DND-41 (cell line): ENCODE data around the gene GNG12.

Experiments
- EZH2 ChIP-seq: IDR thresholded peaks from 3 replicates; pipeline ENCODE4 v1.6.1; 2012; ENCODE audit warnings: borderline replicate concordance, low read depth, mild to moderate bottlenecking, moderate library complexity, low read length, inconsistent platforms; ENCODE audit not compliant: severe bottlenecking
- TF ChIP-seq, protein P1 (sequence below): IDR thresholded peaks from 2 replicates; pipeline ENCODE4 v1.5.1; 2012; ENCODE audit warnings: borderline replicate concordance, low read length, moderate library complexity, mild to moderate bottlenecking; ENCODE audit not compliant: poor library complexity, severe bottlenecking; ENCODE audit errors: extremely low read depth

DNA sequence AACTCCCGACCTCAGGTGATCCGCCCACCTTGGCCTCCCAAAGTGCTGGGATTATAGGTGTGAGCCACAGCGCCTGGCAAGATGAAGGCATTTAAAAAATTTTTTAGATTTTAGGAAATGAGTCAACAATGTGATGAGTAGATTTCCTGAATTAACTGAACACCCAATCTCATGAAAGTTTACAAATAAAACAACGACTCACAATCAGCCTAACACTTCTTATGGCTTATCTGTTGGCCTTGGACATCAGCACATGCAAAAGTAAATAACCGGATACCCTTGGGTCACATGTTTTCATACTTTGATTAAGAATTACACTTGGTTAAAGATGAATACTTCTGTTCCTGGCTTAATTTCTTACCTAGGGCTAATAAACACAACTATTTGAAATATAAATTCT, 3.0 kb downstream of the GNG12 start:
- TF ChIP-seq, protein P1, sequence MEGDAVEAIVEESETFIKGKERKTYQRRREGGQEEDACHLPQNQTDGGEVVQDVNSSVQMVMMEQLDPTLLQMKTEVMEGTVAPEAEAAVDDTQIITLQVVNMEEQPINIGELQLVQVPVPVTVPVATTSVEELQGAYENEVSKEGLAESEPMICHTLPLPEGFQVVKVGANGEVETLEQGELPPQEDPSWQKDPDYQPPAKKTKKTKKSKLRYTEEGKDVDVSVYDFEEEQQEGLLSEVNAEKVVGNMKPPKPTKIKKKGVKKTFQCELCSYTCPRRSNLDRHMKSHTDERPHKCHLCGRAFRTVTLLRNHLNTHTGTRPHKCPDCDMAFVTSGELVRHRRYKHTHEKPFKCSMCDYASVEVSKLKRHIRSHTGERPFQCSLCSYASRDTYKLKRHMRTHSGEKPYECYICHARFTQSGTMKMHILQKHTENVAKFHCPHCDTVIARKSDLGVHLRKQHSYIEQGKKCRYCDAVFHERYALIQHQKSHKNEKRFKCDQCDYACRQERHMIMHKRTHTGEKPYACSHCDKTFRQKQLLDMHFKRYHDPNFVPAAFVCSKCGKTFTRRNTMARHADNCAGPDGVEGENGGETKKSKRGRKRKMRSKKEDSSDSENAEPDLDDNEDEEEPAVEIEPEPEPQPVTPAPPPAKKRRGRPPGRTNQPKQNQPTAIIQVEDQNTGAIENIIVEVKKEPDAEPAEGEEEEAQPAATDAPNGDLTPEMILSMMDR = no peak
- TF ChIP-seq EZH2 = no peak
